GM12865 (cell line): Measurements from ENCODE around the gene FARS2.

ENCODE experiments used
- DNase-seq: peaks from one replicate; pipeline ENCODE4 v3.0.0; 2010; ENCODE audit warnings: low read depth
- H3K4me3 ChIP-seq: 2 replicates; pipeline ENCODE4 v1.5.1; 2011; ENCODE audit warnings: mild to moderate bottlenecking, low read depth, low read length, control low read depth
- CTCF ChIP-seq: IDR thresholded peaks from 2 replicates; pipeline ENCODE4 v1.5.1; 2011; ENCODE audit warnings: low read length, control low read depth, low read depth, inconsistent platforms; ENCODE audit not compliant: insufficient read depth; ENCODE audit errors: missing control alignments

Gene FARS2

GRCh38 chr6:5353971-5354370 lies 92.7 kb downstream of the FARS2 start:
- no peak for DNase-seq
- H3K4me3 ChIP-seq = no peak overlapping the region
- TF ChIP-seq CTCF = no peak

- no peak for DNase-seq
- TF ChIP-seq CTCF = no peak
- H3K4me3 ChIP-seq = no peak overlapping the region
These were observed 96.2 kb downstream of the FARS2 start for GRCh38 chr6:5357486-5357885.

GRCh38 chr6:5359417-5359816 lies 98.1 kb downstream of the FARS2 start:
- DNase-seq = no peak
- H3K4me3 ChIP-seq = no peak overlapping the region
- no peak for TF ChIP-seq CTCF

GRCh38 chr6:5361396-5361795 lies 100.1 kb downstream of the FARS2 start:
- no peak for DNase-seq
- no peak for TF ChIP-seq CTCF

GRCh38 chr6:5365436-5366195 lies 104.3 kb downstream of the FARS2 start:
- no peak for DNase-seq
- H3K4me3 ChIP-seq = no peak overlapping the region
- TF ChIP-seq CTCF = no peak

More at GRCh38 chr6:5361396-5361795, 100.1 kb downstream of the FARS2 start:
- H3K4me3 ChIP-seq = no peak overlapping the region

GRCh38 chr6:5366941-5367340 lies 105.6 kb downstream of the FARS2 start:
- no peak for TF ChIP-seq CTCF
- no peak overlapping the region for H3K4me3 ChIP-seq
- no peak for DNase-seq

GRCh38 chr6:5367510-5367909 lies 106.2 kb downstream of the FARS2 start:
- TF ChIP-seq CTCF = no peak
- H3K4me3 ChIP-seq = no peak overlapping the region
- no peak for DNase-seq
